Parathyroid adenoma (tissue), 2 donors: Measurements from ENCODE around the gene PIWIL4.

Experiments
- H2AFZ ChIP-seq: fragments of 300-600 bp; sonication (generic); one replicate; pipeline ENCODE4 v1.7.0; 2017; ENCODE audit warnings: antibody characterized with exemption, mild to moderate bottlenecking
- H3K27ac ChIP-seq: fragments of 300-600 bp; sonication (generic); one replicate; pipeline ENCODE4 v1.7.0; 2017
- H3K27me3 ChIP-seq: fragments of 300-600 bp; sonication (generic); one replicate; pipeline ENCODE4 v1.7.0; 2017; ENCODE audit warnings: low read length; ENCODE audit not compliant: control insufficient read depth, insufficient read depth
- H3K36me3 ChIP-seq: fragments of 300-600 bp; sonication (generic); one replicate; pipeline ENCODE4 v1.7.0; 2017; ENCODE audit warnings: low read length; ENCODE audit not compliant: control insufficient read depth, insufficient read depth
- H3K4me1 ChIP-seq: fragments of 300-600 bp; sonication (generic); one replicate; pipeline ENCODE4 v1.7.0; 2017; ENCODE audit warnings: control low read depth
- H3K4me2 ChIP-seq: fragments of 300-600 bp; sonication (generic); one replicate; pipeline ENCODE4 v1.7.0; 2017; ENCODE audit warnings: low read length
- H3K4me3 ChIP-seq: fragments of 300-600 bp; sonication (generic); one replicate; pipeline ENCODE4 v1.7.0; 2017; ENCODE audit warnings: low read depth, low read length
- H3K79me2 ChIP-seq: fragments of 300-600 bp; sonication (generic); one replicate; pipeline ENCODE4 v1.7.0; 2017; ENCODE audit warnings: control low read depth
- H3K9ac ChIP-seq: fragments of 300-600 bp; sonication (generic); one replicate; pipeline ENCODE4 v1.7.0; 2017; ENCODE audit warnings: mild to moderate bottlenecking
- H3K9me3 ChIP-seq: fragments of 300-600 bp; sonication (generic); one replicate; pipeline ENCODE4 v1.7.0; 2017; ENCODE audit warnings: low read length; ENCODE audit not compliant: control insufficient read depth
- TF ChIP-seq, protein P1 (sequence below): fragments of 300-600 bp; sonication (generic); IDR thresholded peaks from one replicate; pipeline ENCODE4 v1.7.0; 2017; ENCODE audit warnings: antibody characterized with exemption, mild to moderate bottlenecking
- donor health status: primary hyperparathyroidism.

PIWIL4 gene

DNA sequence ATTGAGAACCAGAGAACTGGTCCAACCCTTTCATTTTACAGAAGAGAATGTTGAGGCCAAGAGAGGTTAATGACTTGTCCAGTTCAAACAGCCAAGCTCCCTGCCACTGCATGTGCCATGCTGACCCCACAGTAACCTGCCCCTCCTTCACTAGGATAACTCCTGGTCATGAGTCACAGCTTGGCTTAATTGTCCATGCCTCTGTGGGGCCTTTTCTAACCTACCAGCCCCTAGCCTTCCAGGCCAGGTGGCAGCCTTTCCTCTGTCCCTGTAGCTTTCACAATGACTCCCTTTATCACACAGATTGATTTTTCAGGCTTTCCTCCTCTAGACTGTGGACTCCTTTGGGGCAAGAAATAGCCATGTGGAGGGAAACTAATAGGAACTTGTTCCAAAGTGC, 97.2 kb downstream of the PIWIL4 start:
- no peaks in the 10 kb centered on the region for H3K9me3 ChIP-seq
- no peak overlapping the region for H3K27ac ChIP-seq
- H3K4me3 ChIP-seq = no peak overlapping the region
- TF ChIP-seq, protein P1, sequence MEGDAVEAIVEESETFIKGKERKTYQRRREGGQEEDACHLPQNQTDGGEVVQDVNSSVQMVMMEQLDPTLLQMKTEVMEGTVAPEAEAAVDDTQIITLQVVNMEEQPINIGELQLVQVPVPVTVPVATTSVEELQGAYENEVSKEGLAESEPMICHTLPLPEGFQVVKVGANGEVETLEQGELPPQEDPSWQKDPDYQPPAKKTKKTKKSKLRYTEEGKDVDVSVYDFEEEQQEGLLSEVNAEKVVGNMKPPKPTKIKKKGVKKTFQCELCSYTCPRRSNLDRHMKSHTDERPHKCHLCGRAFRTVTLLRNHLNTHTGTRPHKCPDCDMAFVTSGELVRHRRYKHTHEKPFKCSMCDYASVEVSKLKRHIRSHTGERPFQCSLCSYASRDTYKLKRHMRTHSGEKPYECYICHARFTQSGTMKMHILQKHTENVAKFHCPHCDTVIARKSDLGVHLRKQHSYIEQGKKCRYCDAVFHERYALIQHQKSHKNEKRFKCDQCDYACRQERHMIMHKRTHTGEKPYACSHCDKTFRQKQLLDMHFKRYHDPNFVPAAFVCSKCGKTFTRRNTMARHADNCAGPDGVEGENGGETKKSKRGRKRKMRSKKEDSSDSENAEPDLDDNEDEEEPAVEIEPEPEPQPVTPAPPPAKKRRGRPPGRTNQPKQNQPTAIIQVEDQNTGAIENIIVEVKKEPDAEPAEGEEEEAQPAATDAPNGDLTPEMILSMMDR = no peak
- H2AFZ ChIP-seq = no peak overlapping the region
- H3K27me3 ChIP-seq = no peaks in the 10 kb centered on the region
- H3K9ac ChIP-seq = no peak overlapping the region
- H3K4me1 ChIP-seq = no peaks in the 10 kb centered on the region
- H3K79me2 ChIP-seq = no peaks in the 10 kb centered on the region
- no peak overlapping the region for H3K4me2 ChIP-seq
- no peaks in the 10 kb centered on the region for H3K36me3 ChIP-seq

DNA sequence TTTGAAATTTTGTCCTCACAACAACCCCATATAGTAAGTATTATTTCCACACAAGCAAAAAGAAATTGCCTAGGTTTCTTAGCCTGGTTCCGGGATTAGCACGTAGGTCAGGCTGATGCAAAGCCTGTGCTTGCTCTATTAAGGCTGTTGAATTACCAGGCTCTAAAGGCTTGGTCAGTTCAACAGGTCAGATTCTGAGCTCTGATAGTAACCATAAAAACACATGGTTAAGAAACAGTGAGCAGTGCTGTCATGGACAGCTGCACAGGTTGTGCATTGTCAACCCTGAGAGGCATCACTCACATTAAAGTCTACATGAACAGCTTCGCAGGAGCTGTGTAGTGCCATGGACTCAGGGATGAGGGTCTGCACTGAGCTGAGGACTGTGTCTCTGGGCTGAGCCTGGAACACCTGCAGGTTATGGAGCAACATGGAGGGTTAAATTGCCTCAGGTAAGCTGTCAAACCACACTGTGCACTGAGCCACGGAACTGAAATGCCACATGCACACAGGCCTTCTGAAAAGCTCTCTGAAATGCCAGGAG, 98.0 kb downstream of the PIWIL4 start:
- Histone ChIP-seq H3K9me3 (no peaks in the 10 kb centered on the region), H2AFZ (no peak overlapping the region), H3K4me1 (no peaks in the 10 kb centered on the region), H3K4me2 (no peak overlapping the region), H3K79me2 (no peaks in the 10 kb centered on the region), H3K4me3 (no peak overlapping the region), H3K9ac (no peak overlapping the region), H3K27me3 (no peaks in the 10 kb centered on the region), H3K27ac (no peak overlapping the region), H3K36me3 (no peaks in the 10 kb centered on the region)
- TF ChIP-seq, protein P1 = no peak

DNA sequence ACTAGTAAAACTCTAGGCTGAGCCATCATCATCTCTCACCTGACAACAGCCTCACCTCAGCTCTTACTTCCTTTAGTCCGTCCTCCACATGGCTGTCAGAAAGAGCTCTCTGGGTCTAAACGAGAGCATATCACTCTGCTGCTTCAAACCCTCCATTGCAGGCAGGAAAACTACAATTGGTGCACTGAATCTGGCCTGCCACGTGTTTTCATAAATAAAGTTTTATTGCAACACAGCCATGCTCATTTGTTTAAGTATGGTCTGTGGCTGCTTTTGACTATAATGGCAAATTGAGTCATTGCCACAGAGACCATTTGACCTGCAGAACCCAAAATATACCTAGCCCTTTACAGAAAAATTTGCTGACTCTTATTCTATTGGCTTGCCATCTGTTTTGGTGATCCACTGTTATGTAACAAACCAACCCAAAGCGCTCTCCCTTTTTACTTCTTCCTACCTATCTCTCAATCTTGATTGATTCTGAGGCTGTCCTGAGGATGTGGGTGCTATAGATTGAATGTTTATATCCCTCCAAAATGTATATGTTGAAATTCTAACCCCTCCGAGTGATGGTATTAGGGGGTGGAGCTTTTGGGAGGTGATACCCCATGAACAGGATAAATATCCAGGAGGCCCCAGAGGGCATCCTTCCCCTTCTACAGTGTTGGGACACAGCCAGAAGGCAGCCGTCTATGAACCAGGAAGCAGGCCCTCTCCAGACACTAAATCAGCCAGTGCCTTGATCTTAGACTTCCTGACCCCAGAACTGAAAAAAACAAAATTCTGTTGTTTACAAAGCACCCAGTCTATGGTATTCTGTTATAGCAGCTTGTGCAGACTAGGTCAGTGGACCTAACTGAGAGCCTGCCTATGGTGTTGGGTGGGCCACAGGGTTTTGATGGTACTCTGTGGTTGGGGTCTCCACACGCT, 99.9 kb downstream of the PIWIL4 start:
- Histone ChIP-seq H3K9ac (no peak overlapping the region), H3K27ac (no peak overlapping the region), H3K36me3 (no peaks in the 10 kb centered on the region), H3K27me3 (no peaks in the 10 kb centered on the region), H3K9me3 (no peaks in the 10 kb centered on the region), H2AFZ (no peak overlapping the region), H3K4me3 (no peak overlapping the region), H3K4me2 (no peak overlapping the region), H3K79me2 (no peaks in the 10 kb centered on the region), H3K4me1 (no peaks in the 10 kb centered on the region)
- TF ChIP-seq, protein P1 = no peak

DNA sequence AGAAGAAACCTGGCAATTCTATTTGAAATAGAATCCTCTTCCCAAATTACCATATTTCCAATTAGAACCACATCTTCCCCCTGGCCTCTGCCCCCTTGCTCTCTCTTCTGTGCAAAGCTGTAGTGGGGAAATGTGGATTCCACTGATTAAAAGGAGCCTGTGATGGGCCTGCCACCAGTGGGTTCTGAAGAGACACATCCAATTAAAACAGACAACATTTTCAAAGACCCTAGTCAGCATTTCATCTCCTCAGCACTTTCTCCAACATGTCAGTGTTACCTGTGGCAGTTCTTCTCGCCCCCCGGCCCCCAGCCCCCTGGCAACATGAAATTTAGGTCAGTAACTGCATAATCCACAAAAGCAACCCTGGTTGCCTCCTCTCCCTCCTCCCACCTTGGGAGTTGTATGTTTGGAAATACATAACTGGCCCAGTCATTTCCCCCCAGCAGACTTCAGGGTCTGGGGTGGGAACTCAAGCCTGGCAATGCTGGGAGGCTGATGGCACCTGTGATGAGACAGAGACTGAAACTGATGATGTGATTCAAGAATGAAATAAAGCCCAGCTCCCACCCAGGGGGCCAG, 101.1 kb downstream of the PIWIL4 start:
- no peaks in the 10 kb centered on the region for H3K27me3 ChIP-seq
- no peaks in the 10 kb centered on the region for H3K79me2 ChIP-seq
- TF ChIP-seq, protein P1 = no peak
- H3K4me2 ChIP-seq = no peak overlapping the region
- H3K4me3 ChIP-seq = no peak overlapping the region
- H3K9ac ChIP-seq = no peak overlapping the region
- no peak overlapping the region for H3K27ac ChIP-seq
- H3K36me3 ChIP-seq = no peaks in the 10 kb centered on the region
- no peak overlapping the region for H2AFZ ChIP-seq
- no peaks in the 10 kb centered on the region for H3K4me1 ChIP-seq
- H3K9me3 ChIP-seq = no peaks in the 10 kb centered on the region
